HL-60 (cell line): ENCODE measurements around the gene ITPR3.

Experiments used
- CTCF ChIP-seq: IDR thresholded peaks from one replicate; pipeline ENCODE4 v1.5.1; 2011; ENCODE audit warnings: low read length, control low read depth, inconsistent platforms; ENCODE audit not compliant: insufficient read depth
- GABPA ChIP-seq: IDR thresholded peaks from 2 replicates; pipeline ENCODE4 v1.6.1; 2012; ENCODE audit warnings: low read depth
- POLR2AphosphoS5 ChIP-seq: IDR thresholded peaks from 2 replicates; pipeline ENCODE4 v1.6.1; 2012; ENCODE audit warnings: low read depth
- REST ChIP-seq: IDR thresholded peaks from 2 replicates; pipeline ENCODE4 v1.6.1; 2012; ENCODE audit warnings: low read depth; ENCODE audit not compliant: insufficient replicate concordance

- TF ChIP-seq CTCF (no peak), GABPA (no peak), POLR2AphosphoS5 (no peak), REST (no peak)
These were observed 8.9 kb downstream of the ITPR3 start for GRCh38 chr6:33630014-33630413.
